NB4 (cell line): Measurements from ENCODE around the gene ABCA4.

Experiments used
- CTCF ChIP-seq: IDR thresholded peaks from one replicate; pipeline ENCODE4 v1.5.1; 2012; ENCODE audit warnings: low read depth, low read length
- POLR2A ChIP-seq: IDR thresholded peaks from 2 replicates; pipeline ENCODE4 v1.6.1; 2011; ENCODE audit warnings: mild to moderate bottlenecking; ENCODE audit not compliant: insufficient read length; ENCODE audit errors: extremely low read depth

DNA sequence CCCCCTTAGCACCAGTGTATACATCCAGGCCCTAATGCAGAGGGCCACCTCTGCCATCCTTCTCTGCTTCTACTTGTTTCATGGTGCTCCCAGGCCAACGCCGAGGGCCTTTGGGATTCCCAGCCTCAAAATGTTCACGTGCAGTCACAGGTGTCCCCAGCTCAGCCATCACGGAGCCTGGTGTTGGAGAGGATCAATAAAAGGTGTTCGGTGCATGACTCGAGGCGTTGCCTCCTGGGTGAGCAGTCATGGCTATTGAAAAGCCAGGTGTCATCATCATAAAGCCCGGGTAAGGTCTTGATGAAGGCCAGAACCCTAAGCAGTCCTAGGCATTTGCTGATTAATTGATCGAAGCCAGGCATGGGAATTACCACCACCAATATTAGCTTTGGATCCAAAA, 76.1 kb downstream of the ABCA4 start:
- TF ChIP-seq CTCF (no peak), POLR2A (no peak)
